HCT116 (cell line): ENCODE results near the gene KCNK5. TPM values are rescaled to one million over a fixed set of nuclear protein-coding genes. Genes with fewer than 3 reads are reported as not detected.

ENCODE experiments used
- ATAC-seq: fragments of 200-7000 bp; cut with Tn5 transposase; 2 replicates; pipeline ENCODE4 v1.9.1; 2020; ENCODE audit warnings: mild to moderate bottlenecking, moderate library complexity
- BruUV-seq: library from RNA; stranded (reverse); fragments of 400-500 nt; replicated peaks from 2 replicates; lab custom pipeline; 2021; lab: Mats Ljungman, UMichigan
- CTCF ChIA-PET: fragments of 300-600 bp; sonication (Branson Sonifier 250); formaldehyde crosslinking; loops from one replicate; lab custom pipeline; 2021; ENCODE audit warnings: antibody characterized with exemption; lab: Charles Lee
- POLR2A ChIA-PET: fragments of 300-600, 350-600 bp; sonication (Branson Sonifier 250); formaldehyde crosslinking; loops from one replicate; lab custom pipeline; 2021; ENCODE audit warnings: antibody characterized with exemption; lab: Charles Lee
- RAD21 ChIA-PET, 2 experiments: fragments of 300-600 bp; sonication (Branson Sonifier 250); formaldehyde crosslinking; loops; one replicate each; lab custom pipeline; 2023; ENCODE audit warnings: low total read pairs in 2 of 2; ENCODE audit not compliant: uncharacterized antibody in 2 of 2, unreplicated experiment in 2 of 2, low non-redundant PET in 1 of 2; lab: Charles Lee
- DNase-seq: peaks from one replicate; pipeline ENCODE4 v3.0.0-alpha.2; 2010; ENCODE audit warnings: low read depth, low spot score
- H2AFZ ChIP-seq: fragments of 200-600 bp; shearing (Covaris generic), sonication (generic); 2 replicates; pipeline ENCODE4 v1.6.1; 2017; ENCODE audit warnings: low read depth, mixed run types, mixed read lengths, antibody characterized with exemption, low read length; ENCODE audit not compliant: poor library complexity, severe bottlenecking
- H3K27ac ChIP-seq: 2 replicates; pipeline ENCODE4 v1.5.1; 2012; ENCODE audit warnings: low read depth, low read length
- H3K27me3 ChIP-seq: fragments of 200-600 bp; sonication (generic); 2 replicates; pipeline ENCODE4 v1.6.1; 2016; ENCODE audit warnings: mixed run types, low read length, mixed read lengths; ENCODE audit not compliant: insufficient read depth
- H3K36me3 ChIP-seq, 2 experiments: fragments of 200-500 bp in 1 of 2; fragments of 200-600 bp in 1 of 2; sonication (Bioruptor generic) in 1 of 2; sonication (generic) in 1 of 2; 2 replicates each; pipeline versions ENCODE4 v1.5.1 to v1.6.1; 2014 to 2016; ENCODE audit warnings: low read length in 2 of 2, inconsistent platforms in 1 of 2, mixed read lengths in 1 of 2, mixed run types in 1 of 2; ENCODE audit not compliant: insufficient read depth in 2 of 2, control insufficient read depth in 1 of 2
- H3K4me1 ChIP-seq, 2 experiments: fragments of 200-600 bp in 1 of 2; sonication (generic) in 1 of 2; 2 replicates each; pipeline versions ENCODE4 v1.5.1 to v1.6.1; 2012 to 2017; ENCODE audit warnings: low read length in 2 of 2, inconsistent platforms in 1 of 2, mild to moderate bottlenecking in 1 of 2, mixed read lengths in 1 of 2, mixed run types in 1 of 2, moderate library complexity in 1 of 2; ENCODE audit not compliant: insufficient read depth in 2 of 2, control insufficient read depth in 1 of 2
- H3K4me2 ChIP-seq: fragments of 200-600 bp; sonication (generic); 2 replicates; pipeline ENCODE4 v1.6.1; 2017; ENCODE audit warnings: mixed run types, low read length, mixed read lengths
- H3K4me3 ChIP-seq, 2 experiments: fragments of 200-600 bp in 1 of 2; sonication (generic) in 1 of 2; replicated peaks in 1 of 2; 2 replicates each; pipeline ENCODE4 v1.5.1; 2011 to 2016; ENCODE audit warnings: low read length in 2 of 2, control low read depth in 1 of 2, low read depth in 1 of 2, mild to moderate bottlenecking in 1 of 2, mixed read lengths in 1 of 2, mixed run types in 1 of 2
- H3K79me2 ChIP-seq: fragments of 200-600 bp; sonication (generic); 2 replicates; pipeline ENCODE4 v1.6.1; 2017; ENCODE audit warnings: mild to moderate bottlenecking, mixed run types, low read length, moderate library complexity, mixed read lengths; ENCODE audit not compliant: insufficient read depth
- H3K9ac ChIP-seq: fragments of 200-600 bp; sonication (generic); 2 replicates; pipeline ENCODE4 v1.6.1; 2016; ENCODE audit warnings: low read length, mixed read lengths
- H3K9me2 ChIP-seq: fragments of 200-600 bp; sonication (generic), shearing (Covaris generic); 2 replicates; pipeline ENCODE4 v1.6.1; 2017; ENCODE audit warnings: mixed run types, mild to moderate bottlenecking, moderate library complexity; ENCODE audit not compliant: insufficient read depth
- H3K9me3 ChIP-seq, 2 experiments: fragments of 200-500 bp in 1 of 2; fragments of 200-600 bp in 1 of 2; sonication (Bioruptor generic) in 1 of 2; sonication (generic) in 1 of 2; 2 replicates each; pipeline ENCODE4 v1.6.1; 2014 to 2017; ENCODE audit warnings: low read length in 2 of 2, mixed read lengths in 2 of 2, inconsistent platforms in 1 of 2, low read depth in 1 of 2, mild to moderate bottlenecking in 1 of 2, mixed run types in 1 of 2, moderate library complexity in 1 of 2; ENCODE audit not compliant: control insufficient read depth in 1 of 2, insufficient read depth in 1 of 2
- H4K20me1 ChIP-seq: fragments of 200-600 bp; sonication (generic), shearing (Covaris generic); 2 replicates; pipeline ENCODE4 v1.6.1; 2017; ENCODE audit warnings: mixed run types, mild to moderate bottlenecking, moderate library complexity; ENCODE audit not compliant: insufficient read depth
- CBX3 ChIP-seq: IDR thresholded peaks from 2 replicates; pipeline ENCODE4 v1.6.1; 2012; ENCODE audit warnings: low read depth
- EGR1 ChIP-seq: IDR thresholded peaks from 2 replicates; pipeline ENCODE4 v1.6.1; 2012; ENCODE audit warnings: low read depth
- ELF1 ChIP-seq: IDR thresholded peaks from 2 replicates; pipeline ENCODE4 v1.6.1; 2012; ENCODE audit warnings: low read depth, borderline replicate concordance
- EZH2 ChIP-seq: fragments of 200-600 bp; sonication (generic); IDR thresholded peaks from 2 replicates; pipeline ENCODE4 v1.6.1; 2017; ENCODE audit warnings: antibody characterized with exemption, mixed run types
- EZH2phosphoT487 ChIP-seq: fragments of 200-600 bp; IDR thresholded peaks from 2 replicates; pipeline ENCODE4 v1.6.1; 2018; ENCODE audit warnings: antibody characterized with exemption, borderline replicate concordance
- FOSL1 ChIP-seq: IDR thresholded peaks from 2 replicates; pipeline ENCODE4 v1.6.1; 2012; ENCODE audit warnings: low read depth
- JUND ChIP-seq: IDR thresholded peaks from 2 replicates; pipeline ENCODE4 v1.6.1; 2012
- POLR2A ChIP-seq: IDR thresholded peaks from 2 replicates; pipeline ENCODE4 v1.7.0; 2011; ENCODE audit warnings: borderline replicate concordance; ENCODE audit not compliant: insufficient read depth, insufficient read length; ENCODE audit errors: extremely low read depth
- RAD21 ChIP-seq: IDR thresholded peaks from 2 replicates; pipeline ENCODE4 v1.6.1; 2012; ENCODE audit warnings: low read depth, mild to moderate bottlenecking
- SIN3A ChIP-seq: IDR thresholded peaks from 2 replicates; pipeline ENCODE4 v1.6.1; 2012; ENCODE audit warnings: low read depth
- SP1 ChIP-seq: IDR thresholded peaks from 2 replicates; pipeline ENCODE4 v1.6.1; 2012; ENCODE audit warnings: low read depth
- SRF ChIP-seq: IDR thresholded peaks from 2 replicates; pipeline ENCODE4 v1.6.1; 2012; ENCODE audit warnings: low read depth
- ZBTB33 ChIP-seq: IDR thresholded peaks from 2 replicates; pipeline ENCODE4 v1.6.1; 2011; ENCODE audit warnings: mild to moderate bottlenecking, low read length, moderate library complexity; ENCODE audit not compliant: insufficient replicate concordance; ENCODE audit errors: extremely low read depth
- ZFX ChIP-seq: fragments of 450-650 bp; IDR thresholded peaks from 2 replicates; pipeline ENCODE4 v1.6.1; 2017
- intact Hi-C: fragments of 100-400 bp; cut with micrococcal nuclease; formaldehyde crosslinking; loops from 2 replicates; pipeline ENCODE4 v1.10.0; 2022
- total RNA-seq: library from RNA; stranded (reverse); gene quantifications from one replicate; pipeline ENCODE4 v1.2.1, GENCODE V29; 2021; ENCODE audit not compliant: unreplicated experiment
- TF ChIP-seq, protein P1 (sequence below): IDR thresholded peaks from 2 replicates; pipeline ENCODE4 v1.6.1; 2012; ENCODE audit warnings: low read depth

KCNK5 gene
- total RNA-seq, 1 experiment from 2014 or later = 9.5 TPM

- ATAC-seq (no peak), DNase-seq (no peak)
- ChIA-PET RAD21 (no interaction called here), POLR2A (no interaction called here), CTCF (interaction anchor here (1.2 kb wide), 1 partner anchor 36 kb away, joined by 3 read pairs; no protein-coding TSS in a partner anchor)
- H3K4me3 ChIP-seq = no peak overlapping the region
- H3K4me2 ChIP-seq = no peak overlapping the region
- H3K36me3 ChIP-seq = no peaks in the 10 kb centered on the region
- H3K9me3 ChIP-seq = no peaks in the 10 kb centered on the region
- no peak overlapping the region for H2AFZ ChIP-seq
- TF ChIP-seq SIN3A (no peak), ZBTB33 (no peak), ZFX (no peak), CBX3 (no peak), FOSL1 (no peak), POLR2A (no peak), ELF1 (no peak), EZH2phosphoT487 (no peak), EGR1 (no peak), EZH2 (no peak), RAD21 (no peak), JUND (no peak), SP1 (no peak), SRF (no peak)
- TF ChIP-seq, protein P1, sequence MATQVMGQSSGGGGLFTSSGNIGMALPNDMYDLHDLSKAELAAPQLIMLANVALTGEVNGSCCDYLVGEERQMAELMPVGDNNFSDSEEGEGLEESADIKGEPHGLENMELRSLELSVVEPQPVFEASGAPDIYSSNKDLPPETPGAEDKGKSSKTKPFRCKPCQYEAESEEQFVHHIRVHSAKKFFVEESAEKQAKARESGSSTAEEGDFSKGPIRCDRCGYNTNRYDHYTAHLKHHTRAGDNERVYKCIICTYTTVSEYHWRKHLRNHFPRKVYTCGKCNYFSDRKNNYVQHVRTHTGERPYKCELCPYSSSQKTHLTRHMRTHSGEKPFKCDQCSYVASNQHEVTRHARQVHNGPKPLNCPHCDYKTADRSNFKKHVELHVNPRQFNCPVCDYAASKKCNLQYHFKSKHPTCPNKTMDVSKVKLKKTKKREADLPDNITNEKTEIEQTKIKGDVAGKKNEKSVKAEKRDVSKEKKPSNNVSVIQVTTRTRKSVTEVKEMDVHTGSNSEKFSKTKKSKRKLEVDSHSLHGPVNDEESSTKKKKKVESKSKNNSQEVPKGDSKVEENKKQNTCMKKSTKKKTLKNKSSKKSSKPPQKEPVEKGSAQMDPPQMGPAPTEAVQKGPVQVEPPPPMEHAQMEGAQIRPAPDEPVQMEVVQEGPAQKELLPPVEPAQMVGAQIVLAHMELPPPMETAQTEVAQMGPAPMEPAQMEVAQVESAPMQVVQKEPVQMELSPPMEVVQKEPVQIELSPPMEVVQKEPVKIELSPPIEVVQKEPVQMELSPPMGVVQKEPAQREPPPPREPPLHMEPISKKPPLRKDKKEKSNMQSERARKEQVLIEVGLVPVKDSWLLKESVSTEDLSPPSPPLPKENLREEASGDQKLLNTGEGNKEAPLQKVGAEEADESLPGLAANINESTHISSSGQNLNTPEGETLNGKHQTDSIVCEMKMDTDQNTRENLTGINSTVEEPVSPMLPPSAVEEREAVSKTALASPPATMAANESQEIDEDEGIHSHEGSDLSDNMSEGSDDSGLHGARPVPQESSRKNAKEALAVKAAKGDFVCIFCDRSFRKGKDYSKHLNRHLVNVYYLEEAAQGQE = no peak
- H3K79me2 ChIP-seq = no peaks in the 10 kb centered on the region
- H3K4me1 ChIP-seq = no peaks in the 10 kb centered on the region
- H4K20me1 ChIP-seq = no peaks in the 10 kb centered on the region
- intact Hi-C loops = no loop called here
- no TSS peak for BruUV-seq
- H3K9ac ChIP-seq = no peak overlapping the region
- no peak overlapping the region for H3K27ac ChIP-seq
- H3K27me3 ChIP-seq = no peaks in the 10 kb centered on the region
- H3K9me2 ChIP-seq = no peaks in the 10 kb centered on the region
Observed at GRCh38 chr6:39266782-39267355, 37.6 kb upstream of the KCNK5 start.
